Spinal cord (tissue), 10 donors: ENCODE measurements around the gene ENPEP. TPM values are rescaled to one million over a fixed set of nuclear protein-coding genes. Genes with fewer than 3 reads are reported as not detected.
"Not testable (repeated sequence)": the region's sequence is repeated elsewhere in the genome, so short reads cannot be mapped to it uniquely, and the experiment has no call there.

Source experiments
- DNase-seq, 6 donors: peaks; one replicate each; pipeline versions ENCODE4 v3.0.0 to v3.0.0-alpha.2; 2013 to 2015; ENCODE audit warnings: low spot score in 6 of 6, low read depth in 4 of 6
- H3K27ac ChIP-seq: one replicate; pipeline ENCODE4 v1.5.1; 2013; ENCODE audit warnings: low read depth, low read length, control low read depth
- H3K27me3 ChIP-seq: one replicate; pipeline ENCODE4 v1.6.1; 2013; ENCODE audit warnings: low read length; ENCODE audit not compliant: control insufficient read depth, insufficient read depth
- H3K36me3 ChIP-seq: one replicate; pipeline ENCODE4 v1.6.1; 2013; ENCODE audit warnings: low read length; ENCODE audit not compliant: control insufficient read depth, insufficient read depth
- H3K4me1 ChIP-seq: one replicate; pipeline ENCODE4 v1.6.1; 2013; ENCODE audit warnings: low read length; ENCODE audit not compliant: control insufficient read depth, insufficient read depth
- H3K4me3 ChIP-seq: one replicate; pipeline ENCODE4 v1.5.1; 2013; ENCODE audit warnings: low read depth, low read length, control low read depth
- H3K9me3 ChIP-seq: one replicate; pipeline ENCODE4 v1.6.1; 2013; ENCODE audit warnings: low read length; ENCODE audit not compliant: control insufficient read depth, insufficient read depth
- WGBS: methylation state at CpG from one replicate; pipeline ENCODE4 v1.1.5; 2013; ENCODE audit warnings: missing lambda C conversion rate; ENCODE audit not compliant: insufficient coverage; 5-methylcytosine and 5-hydroxymethylcytosine counted together
- polyA plus RNA-seq, 2 donors: library from polyadenylated mRNA; unstranded; fragments of 120-200 nt; gene quantifications; one replicate each; pipeline ENCODE4 v1.2.1, GENCODE V29; 2013; ENCODE audit not compliant: insufficient read length in 2 of 2
- total RNA-seq, 2 donors: library from RNA; depleted of rRNA in 1 of 2; stranded (reverse); fragments of 120-200 nt in 1 of 2; fragments of >200 nt in 1 of 2; gene quantifications; one replicate each; pipeline versions ENCODE4 v1.2.3 to v1.2.4, GENCODE V29; 2013 to 2014
- donor health status: healthy.

The ENPEP gene
- total and polyA plus RNA-seq, 4 donors: 2.5 to 13.2 (median 3.9) TPM

DNA sequence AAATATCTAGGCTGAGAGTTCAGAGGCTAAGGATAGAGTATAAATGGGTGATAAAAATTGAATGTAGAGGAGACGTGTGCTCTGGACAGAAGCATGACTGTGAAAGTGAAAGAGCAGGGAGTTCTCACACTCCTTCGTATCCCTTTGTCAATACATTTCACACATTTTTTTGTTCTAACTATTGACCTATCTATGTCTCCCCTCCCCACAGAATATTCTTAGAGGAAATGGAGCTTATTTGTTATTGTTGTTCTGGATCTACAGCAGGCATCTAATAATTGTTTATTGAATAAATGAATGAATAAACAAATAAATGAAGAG is 57.6 kb downstream of the ENPEP start:
- no peak for DNase-seq
- H3K4me3 ChIP-seq: no peak overlapping the region

DNA sequence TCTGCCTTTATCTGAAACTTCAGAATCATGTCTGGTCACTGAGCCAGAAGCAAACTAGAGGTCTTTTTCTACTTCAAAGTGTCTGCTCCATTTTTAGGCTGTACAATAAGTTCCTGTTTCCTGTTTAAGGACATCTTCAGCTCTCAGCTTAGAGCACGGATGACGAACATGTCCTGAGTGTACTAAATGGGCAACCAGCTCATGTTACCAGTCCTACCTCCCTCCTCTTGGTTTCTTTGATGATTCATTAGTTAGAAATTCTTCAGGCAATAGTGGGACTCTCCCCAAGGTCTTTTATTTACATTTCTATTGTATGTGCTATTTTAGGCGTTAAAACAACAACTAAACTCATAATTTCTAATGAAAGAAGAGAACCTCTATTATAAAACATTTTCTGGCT is 58.0 kb downstream of the ENPEP start:
- DNase-seq: no peak
- no peak overlapping the region for H3K4me3 ChIP-seq
- H3K27ac ChIP-seq: no peak overlapping the region
- WGBS: no CpG with 5 or more reads among the region's 3 CpGs
- no peaks in the 10 kb centered on the region for H3K4me1 ChIP-seq
- H3K36me3 ChIP-seq: no peaks in the 10 kb centered on the region
- no peaks in the 10 kb centered on the region for H3K9me3 ChIP-seq
- H3K27me3 ChIP-seq: no peaks in the 10 kb centered on the region

More for the DNA sequence above, 57.6 kb downstream of the ENPEP start:
- Histone ChIP-seq H3K27ac (no peak overlapping the region), H3K4me1 (no peaks in the 10 kb centered on the region), H3K27me3 (no peaks in the 10 kb centered on the region), H3K36me3 (no peaks in the 10 kb centered on the region), H3K9me3 (no peaks in the 10 kb centered on the region)
- WGBS: no CpG with 5 or more reads among the region's 2 CpGs

DNA sequence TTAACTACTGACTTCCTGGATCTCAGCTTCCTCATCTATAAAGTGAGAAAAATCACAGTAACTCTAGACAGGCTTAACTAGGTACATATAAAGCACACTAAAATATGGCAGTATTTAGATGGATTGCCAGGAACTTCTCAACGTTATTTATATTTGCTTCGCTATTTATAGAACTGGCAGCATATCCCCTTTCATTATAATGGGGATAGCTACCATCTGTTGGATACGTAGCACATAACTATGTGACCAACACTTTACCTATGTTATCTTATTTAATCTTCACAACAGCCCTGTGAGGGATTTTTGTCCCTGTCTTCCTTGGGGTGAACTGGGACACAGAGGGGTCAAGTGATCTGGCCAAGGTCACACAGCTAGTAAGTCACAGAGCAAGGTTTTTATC is 64.6 kb downstream of the ENPEP start:
- Histone ChIP-seq H3K27me3 (no peaks in the 10 kb centered on the region), H3K27ac (no peak overlapping the region), H3K9me3 (no peaks in the 10 kb centered on the region), H3K4me1 (no peaks in the 10 kb centered on the region), H3K36me3 (no peaks in the 10 kb centered on the region), H3K4me3 (no peak overlapping the region)
- no peak for DNase-seq
- no CpG with 5 or more reads among the region's 3 CpGs for WGBS

DNA sequence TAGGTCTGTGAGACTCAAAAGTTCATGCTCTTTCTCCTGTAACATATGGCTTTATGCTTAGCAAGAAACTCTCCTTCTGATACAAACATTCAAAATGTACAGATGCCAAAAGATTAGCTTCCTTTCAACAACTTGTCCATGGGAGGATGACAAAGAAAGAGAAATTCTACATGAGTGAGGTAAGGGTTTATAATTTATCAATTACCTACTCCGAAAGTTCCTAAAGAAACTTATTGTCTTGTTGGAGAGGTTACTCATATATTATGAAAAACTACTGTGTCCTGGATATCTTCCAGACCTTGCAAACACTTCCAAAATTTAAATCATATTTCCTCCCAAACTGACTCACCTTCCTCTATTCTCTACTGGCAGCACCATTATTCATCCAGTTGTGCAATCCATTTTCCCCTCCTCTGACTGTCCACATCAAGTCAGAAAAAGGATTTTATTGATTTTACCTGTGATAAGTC is 65.1 kb downstream of the ENPEP start:
- no peak overlapping the region for H3K4me3 ChIP-seq
- H3K27me3 ChIP-seq: no peaks in the 10 kb centered on the region
- H3K9me3 ChIP-seq: no peaks in the 10 kb centered on the region
- DNase-seq: no peak
- H3K4me1 ChIP-seq: no peaks in the 10 kb centered on the region
- H3K36me3 ChIP-seq: no peaks in the 10 kb centered on the region
- no CpG with 5 or more reads among the region's 1 CpG for WGBS
- H3K27ac ChIP-seq: no peak overlapping the region

DNA sequence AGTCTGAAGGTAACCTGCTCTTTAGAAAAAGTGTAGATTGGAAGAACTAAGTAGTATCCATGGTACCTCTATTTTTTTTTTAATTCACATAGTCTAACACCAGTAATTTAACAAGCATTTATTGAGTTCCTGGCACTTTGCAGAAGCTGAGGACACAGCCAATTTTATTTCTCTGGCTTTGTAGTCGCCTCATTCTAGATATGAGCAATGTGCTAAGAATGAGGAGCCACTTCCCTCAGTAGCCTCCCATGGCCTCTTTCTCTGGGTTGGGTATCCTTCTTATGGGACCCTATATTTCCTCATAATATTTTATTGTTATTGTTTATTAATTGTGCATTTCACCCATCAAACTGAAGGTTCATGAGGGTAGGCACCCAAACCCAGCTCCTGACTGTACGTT is 67.6 kb downstream of the ENPEP start:
- Histone ChIP-seq H3K4me3 (no peak overlapping the region), H3K27ac (no peak overlapping the region), H3K4me1 (no peaks in the 10 kb centered on the region), H3K9me3 (no peaks in the 10 kb centered on the region), H3K36me3 (no peaks in the 10 kb centered on the region), H3K27me3 (no peaks in the 10 kb centered on the region)
- no peak for DNase-seq
- WGBS: no CpG with 5 or more reads among the region's 2 CpGs

DNA sequence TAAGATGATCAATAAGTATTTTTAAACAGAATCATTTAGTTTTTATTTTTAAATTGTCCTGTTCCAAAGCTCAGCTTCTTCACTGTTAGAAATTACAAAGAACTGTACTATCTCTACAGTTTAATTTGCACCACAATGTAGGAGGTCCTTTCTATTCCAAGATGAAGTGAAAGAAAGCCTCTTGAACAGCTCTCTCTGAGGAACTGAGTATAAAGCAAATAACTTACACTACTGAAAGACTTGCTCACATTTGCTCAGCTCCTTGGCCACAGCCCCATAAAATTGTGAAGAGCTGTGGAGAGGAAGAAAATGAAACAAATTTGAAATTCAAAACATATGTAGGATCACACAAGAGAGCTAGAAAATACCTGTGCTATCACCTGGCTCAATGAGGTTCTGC is 68.6 kb downstream of the ENPEP start:
- H3K27me3 ChIP-seq: no peaks in the 10 kb centered on the region
- no peak overlapping the region for H3K27ac ChIP-seq
- DNase-seq: no peak
- H3K4me1 ChIP-seq: no peaks in the 10 kb centered on the region
- H3K36me3 ChIP-seq: no peaks in the 10 kb centered on the region
- no peaks in the 10 kb centered on the region for H3K9me3 ChIP-seq
- H3K4me3 ChIP-seq: no peak overlapping the region

DNA sequence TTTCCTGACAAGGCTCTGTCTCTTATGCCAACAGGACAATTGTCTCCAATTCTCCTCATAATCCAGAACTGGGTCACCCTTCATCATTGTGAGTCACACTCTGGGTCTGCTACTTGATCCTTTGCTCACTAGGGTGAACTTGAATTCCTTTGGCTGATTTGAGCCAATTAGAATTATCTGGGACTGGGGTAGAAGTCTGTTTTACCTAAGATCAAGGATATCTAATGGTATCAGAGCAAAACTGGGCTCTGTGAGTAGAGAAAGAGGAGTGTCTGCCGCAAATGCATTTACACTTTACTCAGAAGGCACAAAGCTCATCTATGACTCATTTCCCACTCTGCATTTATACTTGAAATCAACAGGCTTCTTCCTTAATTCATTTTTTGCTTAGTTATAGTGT is 74.3 kb downstream of the ENPEP start:
- H3K27me3 ChIP-seq: no peaks in the 10 kb centered on the region
- H3K9me3 ChIP-seq: no peaks in the 10 kb centered on the region
- no peak overlapping the region for H3K4me3 ChIP-seq
- no peaks in the 10 kb centered on the region for H3K4me1 ChIP-seq
- H3K27ac ChIP-seq: no peak overlapping the region
- no CpG with 5 or more reads among the region's 1 CpG for WGBS
- H3K36me3 ChIP-seq: no peaks in the 10 kb centered on the region
- no peak for DNase-seq

DNA sequence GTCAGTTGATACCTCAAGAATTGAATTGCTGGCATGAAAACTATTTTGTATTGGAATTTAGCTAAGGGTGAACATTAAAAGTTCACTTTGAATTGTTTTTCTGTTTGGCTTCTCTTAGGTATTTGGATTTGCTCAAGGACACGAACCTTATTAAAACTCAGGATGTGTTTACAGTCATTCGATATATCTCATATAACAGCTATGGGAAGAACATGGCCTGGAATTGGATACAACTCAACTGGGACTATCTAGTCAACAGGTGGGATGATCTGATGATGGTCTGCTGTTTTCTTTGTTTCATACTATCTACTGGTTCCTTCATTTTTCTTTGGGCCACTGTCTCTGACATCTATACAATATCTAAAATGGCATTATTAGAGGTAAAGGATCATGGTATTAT is 77.2 kb downstream of the ENPEP start:
- DNase-seq: no peak
- Histone ChIP-seq H3K9me3 (no peaks in the 10 kb centered on the region), H3K4me1 (no peaks in the 10 kb centered on the region), H3K36me3 (no peaks in the 10 kb centered on the region), H3K27me3 (no peaks in the 10 kb centered on the region), H3K4me3 (no peak overlapping the region), H3K27ac (no peak overlapping the region)
- whole genome bisulfite sequencing: no CpG with 5 or more reads among the region's 2 CpGs

DNA sequence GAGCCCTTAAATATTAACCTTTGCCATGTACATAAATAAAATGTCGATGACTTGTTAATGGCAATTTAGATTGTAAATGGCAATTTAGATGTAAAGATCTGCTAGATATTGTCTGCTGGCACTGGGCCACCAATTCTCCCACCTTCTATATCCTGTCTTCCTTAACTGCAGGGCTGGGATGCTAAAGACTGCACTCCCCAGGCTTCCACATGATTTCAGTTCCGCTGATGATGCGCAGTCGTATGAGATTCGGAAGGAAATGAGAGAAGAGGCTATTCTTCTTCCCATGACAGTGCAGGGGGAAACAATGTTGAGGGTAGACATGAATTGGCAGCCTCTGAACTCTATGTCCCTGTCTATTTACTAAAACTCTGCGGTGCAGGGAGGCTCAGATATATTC is 91.3 kb downstream of the ENPEP start:
- DNase-seq: peak in 1 of 6 donors; percentile 8
- Histone ChIP-seq H3K27ac (no peak overlapping the region), H3K4me1 (no peaks in the 10 kb centered on the region), H3K36me3 (no peaks in the 10 kb centered on the region), H3K27me3 (no peaks in the 10 kb centered on the region), H3K9me3 (no peaks in the 10 kb centered on the region), H3K4me3 (no peak overlapping the region)
- WGBS: 100% methylated on average over 1 of the region's 6 CpGs

DNA sequence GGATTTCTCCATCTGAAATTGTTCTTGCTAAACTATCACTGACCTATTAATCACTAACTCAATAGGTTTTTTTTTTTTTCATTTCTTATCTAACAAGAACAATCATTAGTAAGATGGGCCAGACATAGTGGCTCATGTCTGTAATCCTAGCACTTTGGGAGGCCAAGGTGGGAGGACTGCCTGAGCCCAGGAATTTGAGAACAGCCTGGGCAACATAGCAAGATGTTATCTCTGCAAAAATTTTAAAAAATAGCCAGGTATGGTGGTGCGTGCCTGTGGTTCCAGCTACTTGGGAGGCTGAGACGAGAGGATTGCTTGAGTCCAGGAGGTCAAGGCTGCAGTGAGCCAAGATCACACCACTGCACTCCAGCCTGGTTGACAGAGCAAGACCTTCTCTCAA is 100.7 kb downstream of the ENPEP start:
- H3K27ac ChIP-seq, H3K9me3 ChIP-seq, DNase-seq, H3K27me3 ChIP-seq, H3K4me3 ChIP-seq, H3K36me3 ChIP-seq, H3K4me1 ChIP-seq: not testable (repeated sequence)
- WGBS: 100% methylated on average over 1 of the region's 2 CpGs
